HPDE6-E6E7 (cell line): ENCODE measurements around the gene NTF4.

Source experiments
- DNase-seq: peaks from one replicate; pipeline ENCODE4 v3.0.0; 2011; ENCODE audit warnings: missing footprints; ENCODE audit errors: extremely low spot score

NTF4 gene, protein sequence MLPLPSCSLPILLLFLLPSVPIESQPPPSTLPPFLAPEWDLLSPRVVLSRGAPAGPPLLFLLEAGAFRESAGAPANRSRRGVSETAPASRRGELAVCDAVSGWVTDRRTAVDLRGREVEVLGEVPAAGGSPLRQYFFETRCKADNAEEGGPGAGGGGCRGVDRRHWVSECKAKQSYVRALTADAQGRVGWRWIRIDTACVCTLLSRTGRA

DNA sequence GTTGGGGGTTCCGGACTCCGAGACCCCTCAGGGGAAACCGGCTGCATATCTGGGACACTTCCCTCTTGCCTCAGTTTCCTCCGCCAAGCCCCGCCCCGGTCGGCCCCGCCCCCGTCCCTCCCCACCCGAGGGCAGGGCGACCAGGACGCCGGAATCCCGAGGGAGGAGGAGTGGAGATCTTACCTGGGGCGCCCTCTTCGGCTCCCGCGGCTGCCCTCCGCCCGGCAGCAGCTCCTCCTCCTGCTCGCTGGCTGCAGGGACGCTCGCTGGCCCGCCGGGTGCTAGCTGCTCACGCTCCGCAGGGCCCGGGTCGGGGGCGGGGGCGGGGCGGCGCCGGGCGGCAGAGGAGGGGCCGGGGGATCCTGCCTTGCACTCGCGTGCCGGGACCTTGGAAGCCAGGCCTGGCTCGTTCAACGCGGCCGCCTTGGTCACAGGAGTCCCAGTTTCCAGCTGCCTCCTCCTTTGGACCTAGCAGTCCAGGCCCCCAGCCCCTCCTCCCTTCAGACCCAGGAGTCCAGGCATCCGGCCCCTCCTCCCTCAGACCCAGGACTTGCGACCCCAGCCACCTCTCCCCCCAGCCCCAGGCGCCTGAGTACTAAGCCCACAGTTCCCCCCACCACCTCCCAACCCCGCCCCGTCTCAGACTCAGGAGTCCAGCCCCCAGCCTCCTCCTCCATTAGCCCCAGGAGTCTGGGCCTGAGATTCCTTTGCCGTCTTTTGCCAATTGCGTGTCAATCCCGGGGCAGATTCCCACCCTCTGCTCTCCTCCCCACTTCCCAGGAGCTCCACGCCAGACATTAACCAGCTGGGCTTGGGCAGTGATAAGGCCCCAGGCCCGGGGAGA lies at the start of gene NTF4:
Gene NTF4, minus strand, starts transcription at position 51 of the 844 bp plus-strand sequence. CDS start 2,821 bp downstream, outside the sequence.
- peak; percentile 85 for DNase-seq

DNA sequence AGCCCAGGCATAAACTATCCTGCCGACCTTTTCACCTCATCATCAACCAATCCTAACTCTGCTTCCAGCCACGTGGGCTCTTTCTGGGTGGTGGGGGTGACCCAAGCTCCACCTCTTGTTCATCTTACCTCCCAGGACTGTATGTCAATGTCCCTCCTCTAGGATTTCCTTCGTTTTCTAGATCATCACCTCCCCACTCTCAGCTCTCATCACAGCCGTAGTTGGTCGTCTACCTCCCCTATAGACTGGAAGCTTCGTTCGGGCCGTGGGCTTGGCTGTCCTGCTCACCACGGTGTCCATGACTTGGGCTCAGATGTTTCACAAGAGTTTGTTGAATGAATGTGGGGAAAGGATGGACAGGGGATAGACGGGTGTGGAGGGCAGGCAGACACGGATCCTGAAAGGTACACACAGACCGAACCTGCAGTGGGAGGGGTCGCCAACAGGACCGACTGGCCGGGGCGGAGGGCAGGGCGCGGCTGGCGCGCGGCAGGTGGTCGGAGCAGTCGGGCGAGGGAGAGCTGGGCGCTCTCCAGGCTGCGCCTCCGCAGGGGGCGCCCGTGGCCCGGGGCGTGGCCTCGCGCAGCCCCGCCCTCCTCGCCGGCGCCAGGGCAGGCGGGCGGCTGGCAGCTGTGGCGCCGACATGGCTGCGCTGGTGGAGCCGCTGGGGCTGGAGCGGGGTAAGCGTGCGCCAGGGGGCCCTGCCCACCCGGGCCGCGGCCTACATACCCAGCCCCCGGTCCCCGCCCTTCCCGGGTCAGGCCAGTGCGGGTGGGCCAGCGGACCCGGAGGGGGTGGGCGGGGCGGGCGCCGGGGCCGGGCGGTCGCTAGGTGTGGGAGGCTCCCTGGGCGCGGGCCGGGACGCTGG lies 49.4 kb upstream of the NTF4 start, which contains the start of gene LIN7B:
Gene LIN7B, plus strand, starts transcription at position 609 of the 868 bp plus-strand sequence. Its CDS starts 35 bp downstream, at position 644.
- peak; percentile 78 for DNase-seq

DNA sequence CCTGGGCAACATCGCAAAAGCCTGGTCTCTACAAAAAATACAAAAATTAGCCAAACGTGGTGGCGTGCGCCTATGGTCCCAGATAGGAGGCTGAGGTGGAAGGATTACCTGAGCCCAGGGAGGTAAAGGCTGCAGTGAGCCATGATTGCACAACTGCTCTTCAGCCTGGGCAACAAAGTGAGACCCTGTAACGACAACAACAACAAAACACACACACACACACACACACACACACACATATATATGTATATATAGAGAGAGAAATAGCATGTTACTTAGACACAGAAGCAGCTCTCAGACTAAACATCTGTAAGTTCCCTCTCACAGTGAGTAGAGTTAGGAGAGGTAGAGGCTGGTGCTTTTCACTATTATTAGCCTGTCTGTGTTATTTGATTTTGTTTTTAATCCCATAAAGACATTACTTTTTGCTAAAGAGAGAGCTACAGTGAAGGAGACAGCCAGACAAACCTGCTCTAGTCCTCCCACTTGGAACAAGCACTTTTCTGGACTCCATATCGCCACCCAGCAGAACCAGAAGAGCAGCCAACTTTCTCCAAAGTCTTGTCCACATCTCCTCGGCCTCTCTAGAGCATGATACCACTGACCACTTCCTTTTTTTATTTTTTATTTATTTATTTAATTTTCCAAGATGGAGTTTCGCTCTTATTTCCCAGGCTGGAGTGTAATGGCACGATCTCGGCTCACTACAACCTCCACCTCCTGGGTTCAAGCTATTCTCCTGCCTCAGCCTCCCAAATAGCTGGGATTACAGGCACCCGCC lies 46.8 kb upstream of the NTF4 start:
- DNase-seq, result no peak

DNA sequence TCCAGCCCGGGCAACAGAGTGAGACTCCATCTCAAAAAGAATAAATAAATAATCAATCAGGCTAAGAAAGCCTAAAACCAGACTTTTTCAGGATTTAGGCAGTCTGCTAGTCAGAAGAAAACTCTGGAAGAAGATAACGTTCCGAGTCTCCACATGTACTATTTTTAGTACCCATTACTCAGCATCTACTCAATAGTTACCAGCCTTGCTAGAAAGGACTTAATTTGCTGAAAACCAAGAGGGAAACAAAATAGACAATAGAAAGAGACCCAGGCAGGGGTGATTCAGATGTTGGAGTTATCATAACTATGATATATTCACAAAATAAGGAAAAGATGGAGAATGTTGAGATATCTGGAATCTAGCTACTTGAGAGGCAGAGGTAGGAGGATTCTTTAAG lies 45.9 kb upstream of the NTF4 start:
- DNase-seq, result no peak

DNA sequence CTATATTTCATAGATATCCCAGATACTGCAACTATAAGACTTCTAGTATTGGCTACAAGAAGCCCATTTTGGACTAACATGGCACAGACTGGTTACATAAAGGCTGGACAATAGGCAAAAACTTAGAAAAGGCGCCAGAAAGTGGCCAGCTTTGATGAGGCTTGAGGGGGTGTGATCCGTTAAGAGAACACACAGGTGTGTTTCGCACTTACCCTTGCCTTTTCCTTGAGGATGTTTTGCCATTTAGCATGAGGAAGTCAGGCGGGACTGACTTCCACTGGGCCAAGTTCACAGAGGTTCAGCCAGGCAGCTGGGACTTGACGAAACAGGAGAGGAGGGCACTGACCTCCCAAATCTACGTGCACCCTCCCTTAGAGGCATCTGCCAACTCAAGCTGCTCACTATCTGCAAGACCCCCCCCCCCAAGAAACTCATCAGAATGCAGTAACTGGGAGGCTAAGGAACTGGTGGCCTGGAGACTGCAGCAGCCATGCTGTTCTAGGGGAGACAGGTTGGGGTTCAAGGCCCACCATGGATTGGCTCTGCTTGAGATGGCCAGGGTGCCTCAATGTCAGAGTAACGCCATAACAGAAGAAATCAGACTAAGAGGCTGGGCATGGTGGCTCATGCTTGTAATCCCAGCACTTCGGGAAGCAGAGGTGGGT lies 45.1 kb upstream of the NTF4 start:
- DNase-seq, result no peak

DNA sequence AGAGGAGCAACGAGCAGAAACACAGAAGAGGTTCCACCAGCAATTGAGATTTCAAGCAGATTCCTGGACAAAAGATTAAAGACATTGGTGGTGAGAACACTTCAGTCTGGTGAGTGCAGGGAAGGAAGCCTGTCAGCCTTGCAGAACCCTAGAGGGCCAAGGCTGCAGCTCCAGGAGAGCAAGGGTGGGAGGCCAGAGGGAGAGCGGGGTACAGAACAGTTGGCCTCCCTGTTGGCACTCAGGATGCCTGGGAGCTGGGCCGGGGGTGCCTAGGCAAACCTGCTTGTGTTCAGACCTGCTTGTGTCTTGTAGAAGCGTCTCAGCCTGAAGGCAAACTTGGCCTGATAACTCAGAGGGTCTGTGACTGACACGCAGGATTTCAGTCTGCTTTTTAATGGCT lies 44.4 kb upstream of the NTF4 start:
- DNase-seq, result no peak

DNA sequence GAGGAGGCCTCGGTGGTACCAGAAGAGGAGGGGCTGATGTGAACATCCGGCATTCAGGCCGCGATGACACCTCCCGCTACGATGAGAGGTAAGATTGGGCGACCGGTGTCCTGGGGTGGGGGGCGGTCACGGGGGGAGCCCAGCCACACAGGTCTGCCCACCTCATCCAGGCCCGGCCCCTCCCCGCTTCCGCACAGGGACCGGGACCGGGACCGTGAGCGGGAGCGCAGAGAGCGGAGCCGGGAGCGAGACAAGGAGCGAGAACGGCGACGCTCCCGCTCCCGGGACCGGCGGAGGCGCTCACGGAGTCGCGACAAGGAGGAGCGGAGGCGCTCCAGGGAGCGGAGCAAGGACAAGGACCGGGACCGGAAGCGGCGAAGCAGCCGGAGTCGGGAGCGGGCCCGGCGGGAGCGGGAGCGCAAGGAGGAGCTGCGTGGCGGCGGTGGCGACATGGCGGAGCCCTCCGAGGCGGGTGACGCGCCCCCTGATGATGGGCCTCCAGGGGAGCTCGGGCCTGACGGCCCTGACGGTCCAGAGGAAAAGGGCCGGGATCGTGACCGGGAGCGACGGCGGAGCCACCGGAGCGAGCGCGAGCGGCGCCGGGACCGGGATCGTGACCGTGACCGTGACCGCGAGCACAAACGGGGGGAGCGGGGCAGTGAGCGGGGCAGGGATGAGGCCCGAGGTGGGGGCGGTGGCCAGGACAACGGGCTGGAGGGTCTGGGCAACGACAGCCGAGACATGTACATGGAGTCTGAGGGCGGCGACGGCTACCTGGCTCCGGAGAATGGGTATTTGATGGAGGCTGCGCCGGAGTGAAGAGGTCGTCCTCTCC lies 43.2 kb upstream of the NTF4 start:
- DNase-seq, result no peak

DNA sequence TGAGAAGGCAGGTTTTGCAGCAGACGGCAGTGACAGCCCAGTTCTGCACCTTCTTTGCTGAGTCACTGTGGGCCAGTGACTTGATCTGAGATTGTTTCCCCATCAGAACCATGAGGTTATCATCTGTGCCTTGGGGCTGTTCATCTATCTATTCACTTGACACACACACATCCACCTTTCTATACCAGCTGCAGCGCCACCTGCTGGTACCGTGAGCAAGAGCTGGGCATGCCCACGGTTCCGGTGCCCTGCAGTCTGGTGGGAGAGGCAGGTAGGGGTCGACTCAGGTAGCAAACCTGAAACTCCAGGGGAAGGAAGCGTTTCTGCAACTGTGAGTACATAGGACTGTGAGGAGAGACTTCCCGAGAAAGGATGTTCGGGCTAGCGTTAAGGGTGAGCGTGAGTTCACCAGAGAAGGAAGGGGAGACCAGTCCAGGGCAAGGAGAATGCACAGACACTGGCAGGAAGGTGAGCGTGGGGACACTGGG lies 42.1 kb upstream of the NTF4 start:
- DNase-seq, result no peak

DNA sequence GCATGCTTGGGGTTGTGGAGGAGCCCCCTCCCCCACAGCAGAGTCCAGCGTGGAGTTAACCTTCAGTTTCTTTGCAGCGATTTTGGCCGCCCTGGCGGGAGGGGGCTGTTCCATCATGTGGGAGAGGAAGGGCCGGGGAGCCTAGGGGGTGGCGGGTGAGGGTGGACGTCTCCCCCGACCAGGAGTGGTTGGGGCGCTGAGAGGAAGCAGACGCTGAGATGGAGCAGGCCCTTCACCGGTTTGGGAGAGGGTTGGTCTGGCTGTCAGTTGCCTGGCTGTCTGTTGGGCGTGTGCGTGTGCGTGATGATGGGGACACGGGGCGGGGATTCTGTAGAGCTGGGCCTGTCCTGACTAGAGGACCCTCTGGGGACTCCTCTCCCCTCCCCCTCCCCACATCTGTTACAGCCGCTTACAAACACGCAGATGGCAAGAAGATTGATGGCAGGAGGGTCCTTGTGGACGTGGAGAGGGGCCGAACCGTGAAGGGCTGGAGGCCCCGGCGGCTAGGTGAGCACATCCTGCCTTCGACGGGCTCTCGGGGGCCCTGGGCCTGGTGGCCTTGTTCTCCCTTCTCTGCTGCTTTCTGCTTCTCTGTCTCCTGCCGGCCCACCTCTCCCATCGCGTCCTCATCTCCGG lies 39.7 kb upstream of the NTF4 start:
- no peak for DNase-seq

DNA sequence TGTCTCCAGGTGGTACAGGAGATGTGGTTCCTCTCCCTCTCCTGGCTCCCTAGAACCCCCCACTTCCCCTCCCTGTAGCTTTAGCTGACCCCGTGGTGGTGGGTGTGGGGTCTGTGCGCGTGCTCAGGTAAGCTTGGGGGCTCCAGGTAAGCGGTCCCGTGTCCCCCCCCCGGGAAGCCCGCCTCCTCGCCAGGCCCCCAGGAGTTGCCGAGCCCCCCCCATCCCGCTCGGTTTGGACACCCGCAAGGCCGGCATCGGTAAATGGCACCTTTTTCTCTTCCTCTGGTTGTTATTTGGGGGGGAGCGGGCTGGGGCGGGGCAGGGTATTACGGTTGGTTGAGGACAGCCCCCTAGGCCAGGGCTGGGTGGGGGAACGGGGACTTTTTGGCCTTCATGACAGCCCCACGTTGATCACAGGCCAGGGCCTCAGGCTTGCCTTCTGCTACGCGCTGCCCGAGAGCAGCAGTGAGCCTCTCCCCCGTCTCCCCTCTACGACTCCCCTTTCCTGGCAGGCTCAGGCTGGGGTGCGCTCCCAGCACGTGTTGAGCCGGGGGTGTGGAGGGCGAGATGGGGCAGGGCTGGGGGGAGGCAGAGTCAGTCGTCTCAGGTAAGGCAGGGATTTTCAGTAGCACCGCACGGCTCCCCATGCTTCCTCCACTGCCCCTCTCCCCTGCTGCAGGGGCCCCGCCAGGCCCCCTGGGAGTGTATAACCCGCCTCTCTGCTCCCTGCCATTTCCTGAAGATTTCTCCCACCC lies 38.9 kb upstream of the NTF4 start:
- DNase-seq, result no peak

DNA sequence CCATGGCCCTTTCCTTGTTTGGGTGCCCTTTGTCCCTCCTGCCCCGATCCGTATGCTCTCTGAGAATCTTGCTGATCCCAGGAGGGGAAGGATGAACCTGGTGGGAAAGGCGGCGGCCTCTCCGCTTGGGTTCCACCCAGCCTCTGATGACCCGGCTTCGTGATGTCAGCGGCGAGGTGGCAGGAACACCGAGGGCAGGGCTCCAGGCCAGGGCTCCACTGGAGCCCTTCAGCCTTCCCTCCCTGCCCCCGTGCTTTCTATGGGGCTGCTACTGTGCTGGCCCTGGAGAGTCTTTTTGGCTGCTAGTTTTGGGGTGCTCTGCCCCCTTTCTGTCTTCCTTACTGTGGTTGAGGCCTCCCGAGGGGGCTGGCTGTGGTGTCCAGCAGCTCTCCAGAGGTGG lies 37.7 kb upstream of the NTF4 start:
- DNase-seq, result no peak

DNA sequence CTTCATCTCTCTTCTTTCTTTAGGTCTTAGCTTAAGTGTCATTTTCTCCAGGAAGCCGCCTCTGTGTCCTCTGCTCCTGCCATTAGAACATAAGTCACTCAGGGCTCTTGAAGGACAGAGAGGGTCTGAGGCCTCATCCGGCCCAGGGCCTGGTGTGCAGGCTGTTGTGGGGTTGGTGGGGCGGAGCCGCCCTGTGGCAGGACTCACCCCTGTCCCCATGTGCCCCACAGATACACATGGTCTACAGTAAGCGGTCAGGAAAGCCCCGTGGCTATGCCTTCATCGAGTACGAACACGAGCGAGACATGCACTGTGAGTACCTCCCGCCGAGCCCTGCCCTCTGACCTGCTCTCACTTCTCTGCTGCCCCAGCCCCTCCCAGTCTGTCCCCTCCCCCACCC lies 36.5 kb upstream of the NTF4 start:
- DNase-seq, result no peak

DNA sequence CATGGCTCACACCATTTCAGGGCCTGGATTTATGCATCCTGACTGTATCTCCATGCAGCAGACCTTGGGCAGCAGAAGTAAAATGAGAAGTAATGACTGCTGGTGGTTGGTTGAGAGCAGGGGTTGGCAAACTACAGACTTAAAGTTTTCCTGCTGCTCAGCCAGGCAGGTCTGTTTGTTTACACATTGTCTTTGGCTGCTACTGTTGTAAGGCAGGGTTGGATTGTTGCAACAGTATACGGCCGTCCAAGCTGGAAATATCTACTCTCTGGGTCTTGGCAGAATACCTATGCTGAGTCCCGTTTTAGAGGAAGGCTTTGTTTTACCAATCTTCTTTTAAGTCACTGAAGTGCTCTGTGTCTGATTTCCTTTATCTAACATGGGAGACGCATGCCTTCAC lies 34.2 kb upstream of the NTF4 start:
- no peak for DNase-seq

DNA sequence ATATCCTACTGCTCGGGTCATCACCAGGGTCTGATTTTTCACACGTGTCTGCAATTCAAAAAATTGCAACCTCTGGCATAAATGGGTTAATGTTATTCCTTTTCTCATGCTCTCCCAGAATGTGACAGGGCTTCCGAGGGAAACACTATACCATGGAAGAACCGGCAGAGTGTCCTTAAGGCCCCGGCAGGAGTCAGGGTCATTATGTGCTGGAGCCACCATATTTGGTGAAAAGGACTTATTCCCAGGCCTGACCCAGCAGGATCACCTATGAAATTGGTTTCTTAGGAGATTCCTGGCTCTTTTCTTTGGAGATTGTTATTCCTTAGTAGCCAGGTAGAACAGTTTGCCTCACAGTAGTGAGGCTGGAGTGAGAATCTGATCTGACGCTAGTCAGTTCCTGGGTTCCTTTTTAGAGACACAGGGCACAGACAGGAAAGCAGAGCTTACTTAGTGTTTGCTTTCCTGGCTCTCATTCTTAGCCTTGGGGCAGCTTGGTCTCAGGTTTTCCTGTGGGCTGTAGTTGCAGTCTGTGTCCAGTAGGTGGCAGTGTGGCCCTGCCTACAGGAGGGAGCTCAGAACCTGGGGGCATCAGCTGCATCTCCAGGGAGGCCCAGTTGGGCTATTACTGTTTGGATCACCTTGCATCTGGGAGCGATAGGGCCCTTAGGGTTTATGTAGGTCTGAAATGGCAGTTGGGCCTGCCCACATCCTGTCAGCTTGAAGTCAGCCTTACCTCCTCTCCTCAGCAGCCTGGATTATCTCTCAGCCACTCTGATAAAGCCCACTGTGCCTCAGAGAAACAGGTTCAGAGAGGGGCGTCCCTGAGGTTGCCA lies 33.1 kb upstream of the NTF4 start:
- no peak for DNase-seq

DNA sequence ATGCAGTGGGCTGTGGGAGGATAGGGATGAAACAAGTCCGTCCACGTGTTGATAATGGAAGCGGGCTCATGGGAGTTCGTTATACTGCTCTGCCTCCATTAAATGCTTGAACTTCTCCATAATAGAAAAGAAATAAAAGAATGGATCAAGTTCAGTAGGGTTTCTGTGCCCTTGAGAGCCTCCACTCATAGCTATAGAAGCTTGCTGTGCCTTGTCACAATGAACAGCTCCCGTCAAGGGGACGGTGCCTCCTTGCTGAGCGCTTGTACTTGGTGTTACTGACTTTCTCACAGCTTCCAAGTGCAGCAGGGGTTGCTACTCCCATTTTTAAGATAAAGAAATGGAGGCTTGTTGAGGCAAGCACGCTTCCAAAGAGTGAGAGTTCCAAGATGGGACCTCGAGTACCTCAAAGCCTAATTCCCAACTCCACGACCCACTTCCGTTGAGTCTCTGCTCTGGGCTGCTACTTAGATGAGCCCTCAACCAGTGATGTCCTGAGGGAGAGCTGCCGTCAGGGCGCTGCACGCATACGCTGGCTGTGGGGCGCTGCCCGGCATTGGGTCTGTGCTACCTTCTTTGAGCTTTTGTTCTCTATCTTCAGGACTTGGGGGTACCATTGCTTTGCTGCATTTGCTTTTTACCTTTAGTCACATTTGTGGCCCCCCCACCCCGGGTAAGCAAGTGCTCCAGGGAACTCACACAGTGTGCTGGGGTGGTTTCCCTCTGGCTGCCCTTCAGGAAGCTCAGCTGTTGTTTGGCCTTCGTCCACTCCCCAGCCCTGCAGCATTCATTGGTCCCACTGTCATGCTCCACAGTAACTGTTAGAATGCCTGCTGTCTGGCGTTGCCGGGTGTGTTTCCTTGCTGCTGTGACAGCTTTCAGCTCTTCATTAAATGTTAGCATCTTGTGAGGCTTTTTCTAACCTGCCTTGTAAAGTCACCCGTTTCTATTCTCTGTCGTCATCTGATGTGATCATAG lies 30.2 kb upstream of the NTF4 start:
- DNase-seq, result no peak

DNA sequence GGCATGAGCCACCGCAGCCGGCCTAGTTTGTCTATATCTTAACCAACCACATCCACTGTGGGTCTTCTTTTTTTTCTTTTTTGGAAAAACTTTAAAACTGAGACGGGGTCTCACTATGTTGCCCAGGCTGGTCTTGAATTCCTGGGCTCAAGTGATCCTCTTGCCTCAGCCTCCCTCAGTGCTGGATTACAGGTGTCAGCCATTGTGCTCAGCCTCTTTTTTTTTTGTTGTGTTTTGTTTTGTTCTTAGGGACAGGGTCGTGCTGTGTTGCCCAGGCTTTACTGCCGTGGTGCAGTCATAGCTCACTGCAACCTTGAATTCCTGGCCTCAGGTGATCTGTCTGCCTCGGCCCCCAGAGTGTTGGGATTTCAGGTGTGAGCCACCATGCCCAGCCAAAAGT lies 28.1 kb upstream of the NTF4 start:
- no peak for DNase-seq
